RCC 7860 (cell line): ENCODE data around the gene AFAP1.

ENCODE experiments used
- DNase-seq: peaks from one replicate; pipeline ENCODE4 v3.0.0-alpha.2; 2015; ENCODE audit warnings: low spot score
- FAIRE-seq: peaks from 2 replicates; lab custom pipeline; 2012; peaks lifted over from hg19 to GRCh38; lab: Jason Lieb, UNC

Gene AFAP1

DNA sequence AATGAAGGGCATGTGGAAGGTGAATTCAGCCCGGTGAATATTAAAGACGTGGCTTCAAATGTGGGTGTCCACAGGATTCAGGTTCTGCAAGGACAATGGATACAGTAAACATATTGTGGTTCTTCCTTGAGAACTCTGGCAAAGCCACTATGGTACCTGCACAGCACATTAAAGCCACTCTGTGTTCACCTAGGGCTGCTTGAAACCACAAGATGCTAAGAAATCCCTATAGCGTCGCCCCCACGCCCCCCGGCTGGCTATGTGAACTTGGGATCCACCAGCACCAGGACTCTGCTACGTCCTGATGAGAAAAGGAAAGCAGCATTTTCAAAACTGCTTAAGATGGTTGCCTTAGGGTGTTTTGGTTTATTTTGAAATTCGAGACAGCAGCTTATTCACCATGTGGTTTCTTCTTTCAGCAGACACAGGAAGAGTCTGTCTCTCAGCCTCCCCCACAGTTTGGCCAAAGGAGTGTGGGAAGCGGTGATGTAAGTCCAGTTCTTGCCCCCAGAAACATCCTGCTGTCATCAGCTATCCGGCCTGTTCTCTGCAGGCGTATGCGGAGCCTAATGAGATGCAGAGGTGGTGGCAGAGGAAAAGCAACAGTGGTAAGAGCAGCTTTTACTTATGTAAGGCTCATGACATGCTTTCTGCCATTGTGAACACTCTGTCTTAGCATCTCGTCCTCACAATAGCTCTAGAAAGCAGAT lies 111.5 kb downstream of the AFAP1 start:
- DNase-seq (peak; percentile 84), FAIRE-seq (peak; percentile 76)

DNA sequence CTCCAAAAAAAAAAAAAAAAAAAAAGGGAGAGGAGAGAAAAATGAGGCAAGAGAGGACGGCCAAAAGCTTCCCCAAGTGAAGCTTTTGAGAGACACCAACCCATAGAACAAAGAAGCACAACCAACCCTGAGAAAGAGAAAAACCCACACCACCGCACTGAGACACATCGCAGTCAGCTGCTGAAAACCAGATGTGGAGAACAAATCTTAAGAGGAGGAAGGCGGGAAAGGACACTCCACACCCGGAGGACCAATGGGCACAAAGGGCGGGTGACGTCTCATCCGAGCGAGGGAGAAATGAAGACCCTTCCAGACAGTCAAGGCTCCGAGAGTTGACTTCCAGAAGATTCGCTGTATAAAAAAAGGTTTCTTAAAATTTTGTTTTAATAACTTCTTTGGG lies 112.1 kb downstream of the AFAP1 start:
- no peak for FAIRE-seq
- no peak for DNase-seq

DNA sequence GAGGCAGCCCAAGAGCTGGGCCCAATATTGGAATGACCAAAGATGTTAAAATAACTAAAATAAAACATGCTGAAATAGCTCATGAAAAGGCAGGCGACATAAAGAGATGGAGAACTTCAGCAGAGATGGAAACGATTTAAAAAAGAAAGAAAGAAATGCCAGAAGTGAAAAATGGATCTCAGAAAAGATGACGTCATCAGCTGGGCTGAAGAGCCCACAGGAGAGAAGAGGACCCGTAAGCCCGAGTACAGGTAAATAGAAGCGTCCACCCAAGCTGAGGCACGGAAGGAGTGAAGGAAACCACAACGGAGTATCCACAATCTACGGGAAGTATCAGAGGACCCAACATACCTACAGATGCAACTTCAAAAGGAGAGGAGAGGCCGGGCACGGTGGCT lies 112.8 kb downstream of the AFAP1 start:
- no peak for DNase-seq
- FAIRE-seq, result no peak

DNA sequence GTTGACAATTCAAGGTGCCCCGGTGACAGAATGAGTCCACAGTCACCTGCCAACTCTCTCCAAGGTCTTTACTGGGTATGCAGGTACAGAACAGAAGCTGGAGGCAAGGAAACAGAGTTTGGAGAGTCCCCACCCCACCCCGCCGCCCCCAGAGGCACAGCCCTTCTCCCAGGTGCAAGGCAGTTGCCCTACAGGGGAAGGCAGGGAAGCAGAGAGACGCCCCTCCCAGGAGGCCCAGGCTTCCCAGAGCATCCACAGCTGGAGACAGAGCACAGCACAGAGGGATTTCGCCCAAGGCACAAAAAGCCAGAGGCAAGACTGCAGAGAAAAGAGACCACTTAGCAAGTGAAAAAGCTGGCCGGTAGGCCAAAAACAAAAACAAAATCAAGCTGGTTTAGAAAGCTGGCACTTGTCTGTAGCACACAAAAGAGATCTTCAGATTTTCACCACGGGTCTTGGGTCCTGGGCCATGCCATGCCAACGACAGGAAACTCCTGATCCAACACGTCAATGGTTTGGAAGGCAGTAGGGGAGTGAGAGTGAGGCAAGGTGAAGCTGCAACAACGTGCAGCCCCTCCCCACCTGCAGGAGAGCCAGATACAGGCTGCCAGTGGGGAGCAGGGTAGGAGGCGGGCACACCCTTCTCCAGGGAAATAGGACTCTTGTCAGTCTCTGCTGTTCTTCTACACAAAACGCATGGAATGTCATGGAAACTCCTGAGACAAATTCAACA lies 113.3 kb downstream of the AFAP1 start:
- DNase-seq, result no peak
- FAIRE-seq, result no peak

DNA sequence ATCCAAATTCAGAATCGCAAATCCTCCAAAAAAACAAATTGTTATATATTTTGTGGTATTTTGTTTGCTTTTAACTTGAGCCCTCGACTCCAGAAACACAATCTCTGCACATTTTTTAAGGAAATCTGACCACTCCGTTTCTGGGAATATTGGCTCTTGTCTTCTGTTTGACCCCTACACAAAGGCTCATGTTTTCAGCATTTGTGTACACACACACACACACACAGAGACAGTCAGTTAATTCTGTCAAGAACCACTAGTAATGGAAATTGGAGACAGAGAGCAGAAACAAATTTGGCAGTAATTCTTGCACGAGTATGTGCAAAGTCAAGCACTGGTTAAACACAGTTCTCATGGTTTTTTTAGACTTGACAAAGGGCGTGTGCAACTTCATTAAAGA lies 115.4 kb downstream of the AFAP1 start:
- DNase-seq, result no peak
- no peak for FAIRE-seq

DNA sequence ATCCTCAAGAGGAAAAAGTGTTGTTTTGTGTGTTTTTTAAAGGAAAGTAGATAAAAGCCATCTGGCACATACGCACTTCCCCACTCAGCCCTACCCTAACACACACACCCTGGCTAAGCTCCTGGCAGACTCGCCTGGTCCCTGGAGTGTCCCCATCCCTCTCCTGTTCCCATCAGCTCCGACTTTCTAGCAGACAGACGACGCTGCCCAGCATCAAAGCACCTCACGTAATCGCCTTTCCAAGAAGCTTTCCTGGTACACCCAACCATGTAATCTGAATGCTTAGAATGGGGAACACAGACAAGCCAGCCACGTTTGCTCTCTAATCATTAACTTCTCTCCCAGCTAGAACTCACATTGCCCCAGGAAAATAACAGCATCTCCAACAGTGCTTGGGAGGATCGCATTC lies 116.2 kb downstream of the AFAP1 start:
- FAIRE-seq (no peak), DNase-seq (peak; percentile 9)

DNA sequence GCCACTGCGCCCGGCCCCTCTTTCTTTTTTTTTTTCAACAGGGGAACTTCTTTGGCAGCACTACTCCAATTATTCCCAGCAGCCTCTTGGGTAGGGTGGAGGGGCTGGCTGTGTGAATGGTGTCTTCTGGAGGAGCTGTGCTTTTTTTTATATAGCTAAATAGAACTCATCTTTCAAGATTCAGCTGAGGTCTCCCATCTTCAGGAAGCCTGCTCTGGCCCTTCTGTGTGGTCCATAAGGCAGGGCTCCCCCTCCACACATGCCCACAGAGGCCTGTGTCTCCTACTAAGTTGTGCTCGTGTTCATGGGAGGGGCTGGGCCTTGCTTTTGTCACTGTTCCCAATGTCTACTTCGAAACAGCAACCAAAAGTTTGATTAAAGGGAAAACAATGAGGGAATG lies 116.8 kb downstream of the AFAP1 start:
- DNase-seq, result no peak
- FAIRE-seq, result no peak

DNA sequence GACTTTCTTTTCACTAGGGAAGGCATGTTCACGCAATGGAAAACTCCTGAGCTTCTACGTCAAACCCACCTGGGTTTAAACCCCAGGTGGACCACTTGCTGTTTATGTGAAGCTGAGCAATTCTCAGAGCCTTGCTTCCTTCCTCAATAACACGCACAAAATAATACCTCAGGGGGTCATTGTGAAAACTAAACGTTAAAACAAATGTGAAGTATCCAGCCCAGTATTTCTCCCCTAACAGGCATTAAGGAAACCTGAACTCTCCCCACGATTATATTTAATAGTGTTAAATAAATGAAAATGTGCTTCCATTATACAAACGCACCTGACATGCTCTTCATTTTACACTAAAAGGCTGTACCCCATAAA lies 117.5 kb downstream of the AFAP1 start:
- FAIRE-seq, result no peak
- no peak for DNase-seq

DNA sequence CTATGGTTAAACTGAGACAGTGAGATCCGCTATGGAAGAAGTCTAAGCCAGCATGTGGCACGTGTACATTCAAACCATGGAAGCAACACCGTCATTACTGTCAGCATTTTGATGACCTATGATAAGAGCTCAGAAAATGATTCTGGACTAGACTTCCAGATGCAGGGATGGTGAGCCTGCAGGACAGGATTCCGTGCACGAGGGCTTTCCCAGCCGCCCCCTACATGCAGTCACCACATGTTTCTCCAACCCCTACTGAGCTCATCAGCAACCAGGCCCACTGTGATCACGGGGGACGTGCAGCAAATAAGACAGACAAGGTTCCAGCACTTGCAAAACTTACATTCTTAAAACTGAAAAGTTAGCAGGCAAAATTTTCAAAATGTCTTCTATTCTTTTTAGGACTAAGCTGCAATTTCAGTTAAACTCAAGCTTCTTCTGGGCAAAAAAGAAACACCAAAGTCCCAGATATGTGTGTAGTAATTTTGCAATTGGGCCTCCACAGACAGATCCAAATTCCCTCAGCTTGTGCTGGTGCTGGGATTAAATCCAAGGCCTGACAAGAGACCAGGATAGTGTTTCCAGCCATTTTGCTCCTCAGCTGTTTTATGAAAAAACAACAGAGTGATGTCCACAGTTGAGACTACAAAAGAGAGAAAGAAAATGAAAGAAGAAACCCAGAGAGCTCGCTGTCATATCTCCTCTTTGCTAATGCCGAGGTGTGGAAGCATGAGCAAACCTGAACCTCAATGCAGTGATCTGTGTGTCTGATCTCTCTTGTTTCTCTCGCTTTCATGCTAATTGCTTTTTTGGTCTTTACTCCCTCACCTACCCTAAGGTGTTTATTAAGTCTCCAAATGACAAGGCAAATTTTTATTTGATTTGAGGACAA lies 118.2 kb downstream of the AFAP1 start:
- no peak for FAIRE-seq
- no peak for DNase-seq

DNA sequence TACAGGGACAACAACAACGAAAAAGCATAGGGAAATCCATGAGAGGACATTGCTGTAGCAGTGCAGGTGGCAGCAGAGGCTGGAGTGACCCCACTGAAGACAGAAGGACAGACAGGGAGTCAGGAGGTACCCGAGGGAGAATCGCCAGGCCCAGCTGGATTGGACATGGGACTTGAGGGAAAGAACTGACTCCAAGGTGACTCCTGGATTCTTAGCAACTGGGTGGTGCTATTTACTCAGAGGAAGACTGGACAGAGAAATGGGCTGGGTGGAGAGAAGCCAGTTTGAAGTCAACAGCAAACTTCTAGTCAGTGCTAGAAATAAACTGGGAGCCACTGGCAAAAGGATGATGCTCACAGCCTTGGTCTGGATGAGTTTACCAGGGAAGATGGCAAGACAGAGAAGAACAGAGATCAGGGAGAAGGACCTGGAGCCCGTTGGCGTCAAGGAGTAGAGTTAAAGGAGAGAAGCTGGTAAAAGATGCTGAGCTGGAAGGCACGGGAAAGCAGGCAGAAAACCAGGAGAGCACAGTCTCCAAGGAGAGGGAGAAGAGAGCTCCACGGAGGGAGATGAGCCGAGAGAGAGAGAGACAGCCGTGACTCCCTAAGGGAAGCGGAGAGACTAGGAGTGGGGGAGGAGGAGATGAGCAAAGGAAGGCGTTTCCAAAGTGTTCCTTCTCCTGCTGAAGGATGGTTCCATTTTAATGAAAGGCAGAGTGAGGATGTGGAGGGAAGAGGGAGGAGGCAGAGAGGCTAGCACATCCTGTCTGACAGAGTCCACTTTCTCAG lies 119.4 kb downstream of the AFAP1 start:
- no peak for FAIRE-seq
- no peak for DNase-seq

DNA sequence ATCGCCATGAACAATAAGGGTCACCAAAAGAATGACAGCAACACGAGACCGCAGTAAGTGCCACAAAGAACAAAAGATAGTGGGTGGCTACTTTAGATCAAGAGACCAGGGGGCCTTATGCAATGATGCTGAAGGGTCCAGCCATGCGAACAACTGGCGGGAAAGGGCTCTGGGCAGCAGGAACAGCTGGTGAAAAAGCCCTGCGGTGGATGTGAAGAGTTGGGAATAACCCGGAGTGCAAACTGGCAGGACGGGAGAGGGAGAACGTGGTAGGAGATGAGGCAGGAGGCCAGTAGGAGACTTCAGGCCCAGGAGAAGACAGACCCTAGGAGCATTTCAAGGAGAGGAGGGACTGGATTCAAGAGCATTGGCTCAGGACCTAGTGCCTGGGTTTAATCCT lies 120.2 kb downstream of the AFAP1 start:
- FAIRE-seq, result no peak
- DNase-seq, result no peak

DNA sequence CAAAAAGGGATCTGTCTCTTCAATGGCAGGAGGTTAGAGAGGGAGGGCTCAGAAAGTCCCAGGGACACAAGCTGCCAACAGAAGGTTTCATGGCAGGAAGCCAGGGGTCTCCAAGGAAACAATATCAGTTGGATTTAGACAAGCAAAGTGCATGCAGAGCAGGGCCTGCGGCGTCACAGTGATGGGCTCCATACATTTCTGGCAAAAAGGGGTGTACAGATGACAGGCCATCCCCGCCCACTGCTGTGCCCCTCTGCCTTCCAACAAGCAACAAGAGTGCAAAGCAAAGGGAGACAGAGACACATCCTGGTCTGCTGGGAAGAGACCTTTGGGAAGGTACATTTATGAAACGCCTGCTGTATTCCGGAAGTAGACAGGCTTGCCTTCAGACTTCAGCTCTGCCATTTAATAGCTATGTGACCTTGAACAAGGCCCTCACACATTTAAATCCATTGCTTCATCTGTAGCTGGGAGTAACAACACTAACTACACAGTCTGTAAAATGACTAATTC lies 121.2 kb downstream of the AFAP1 start:
- no peak for FAIRE-seq
- DNase-seq, result no peak

DNA sequence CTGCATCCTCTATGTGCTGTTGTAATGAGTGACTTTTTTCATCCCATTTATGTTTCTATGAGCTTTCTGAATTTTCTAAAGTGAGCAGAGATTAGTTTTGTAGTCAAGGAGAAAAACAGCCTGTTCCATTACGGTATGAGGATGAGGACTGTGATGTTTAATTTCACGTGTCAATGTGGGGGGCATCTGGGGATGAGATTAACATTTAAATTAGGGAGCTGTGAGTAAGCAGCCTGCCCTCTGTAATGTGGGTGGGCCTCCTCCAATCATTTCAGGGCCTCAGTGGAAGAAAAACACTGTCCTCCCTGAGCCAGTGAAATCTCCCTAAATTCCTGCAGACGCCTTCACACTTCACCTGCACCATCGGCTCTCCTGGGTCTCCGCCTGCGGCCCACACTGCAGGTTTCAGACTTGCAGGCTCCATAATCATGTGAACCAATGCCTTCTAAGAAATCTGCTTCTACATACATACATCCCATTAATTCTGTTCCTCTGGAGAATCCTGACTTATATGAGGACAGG lies 121.7 kb downstream of the AFAP1 start:
- DNase-seq (no peak), FAIRE-seq (no peak)

DNA sequence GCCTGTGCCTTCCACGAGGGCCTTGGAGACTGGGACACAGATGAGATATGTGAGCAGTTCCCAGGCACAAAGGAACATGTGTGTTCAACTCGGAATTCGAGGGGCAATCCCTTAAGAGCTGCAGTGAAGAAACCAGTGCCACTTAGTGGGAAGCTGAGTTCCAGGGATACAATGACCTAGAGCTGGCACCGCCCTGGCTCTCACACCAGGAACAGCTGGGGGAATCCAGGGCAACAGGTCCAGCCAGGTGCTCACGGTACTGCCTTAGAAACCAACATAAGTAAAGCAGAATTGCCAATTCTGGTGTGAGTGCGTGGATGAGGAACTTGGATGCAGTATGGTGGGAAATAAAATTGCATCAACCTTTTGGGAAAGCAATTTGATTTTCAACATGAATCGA lies 122.9 kb downstream of the AFAP1 start:
- FAIRE-seq (no peak), DNase-seq (no peak)

DNA sequence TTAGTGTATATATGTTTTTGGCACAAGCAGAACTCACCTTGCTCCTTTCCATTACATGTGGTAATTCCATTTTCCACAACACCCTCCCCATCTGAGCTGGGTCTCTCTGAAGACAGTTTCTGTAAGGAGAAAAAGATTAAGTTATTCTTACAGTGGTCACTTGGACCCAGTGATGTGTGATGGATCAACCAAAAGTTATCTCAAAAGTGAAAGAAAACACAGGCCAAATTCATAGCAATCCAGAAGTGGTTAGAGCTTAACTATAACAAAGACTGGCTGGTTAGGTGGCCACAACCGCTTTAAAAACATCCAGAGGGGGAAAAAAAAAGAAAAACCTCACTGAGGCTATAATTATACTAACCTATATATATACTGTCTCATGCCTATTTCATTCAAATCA lies 123.7 kb downstream of the AFAP1 start:
- no peak for FAIRE-seq
- DNase-seq, result no peak

DNA sequence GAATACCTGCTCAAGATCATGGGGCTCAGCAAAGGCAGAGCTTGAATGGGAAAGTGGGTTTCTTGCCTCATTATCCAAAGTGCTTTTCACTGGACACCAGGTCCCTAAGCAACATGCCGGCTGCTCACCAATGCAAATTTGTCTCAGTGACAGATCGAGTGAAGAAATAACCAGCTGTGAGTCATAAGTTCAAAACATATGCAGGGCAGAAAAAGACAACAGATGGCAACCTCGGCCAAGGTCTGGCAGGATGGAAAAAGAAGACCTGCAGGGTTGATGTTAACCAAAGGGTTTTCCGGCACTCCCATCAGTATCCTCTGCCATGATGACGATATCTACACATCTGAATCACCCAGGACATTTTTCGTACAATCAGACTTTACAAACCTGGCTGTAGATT lies 124.1 kb downstream of the AFAP1 start:
- DNase-seq (peak; percentile 14), FAIRE-seq (no peak)

DNA sequence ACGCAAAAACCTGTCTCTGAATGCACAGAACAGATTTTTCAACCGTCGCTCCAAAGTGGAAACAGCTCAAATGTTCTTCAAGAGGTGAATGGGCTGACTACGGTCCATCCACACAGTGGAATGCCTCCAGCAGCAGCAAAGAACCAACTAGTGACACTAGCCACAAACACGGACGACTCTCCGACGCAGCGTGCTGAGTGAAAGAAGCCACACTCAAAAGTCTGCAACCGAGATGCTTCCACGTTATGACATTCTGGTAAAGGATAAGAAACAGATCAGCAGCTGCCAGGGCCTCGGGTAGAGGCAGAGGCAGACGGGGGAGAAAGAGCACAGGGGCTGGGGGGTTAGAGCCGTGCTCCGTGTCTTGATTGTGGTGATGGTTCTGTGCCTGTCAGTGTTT lies 125.2 kb downstream of the AFAP1 start:
- no peak for DNase-seq
- no peak for FAIRE-seq

DNA sequence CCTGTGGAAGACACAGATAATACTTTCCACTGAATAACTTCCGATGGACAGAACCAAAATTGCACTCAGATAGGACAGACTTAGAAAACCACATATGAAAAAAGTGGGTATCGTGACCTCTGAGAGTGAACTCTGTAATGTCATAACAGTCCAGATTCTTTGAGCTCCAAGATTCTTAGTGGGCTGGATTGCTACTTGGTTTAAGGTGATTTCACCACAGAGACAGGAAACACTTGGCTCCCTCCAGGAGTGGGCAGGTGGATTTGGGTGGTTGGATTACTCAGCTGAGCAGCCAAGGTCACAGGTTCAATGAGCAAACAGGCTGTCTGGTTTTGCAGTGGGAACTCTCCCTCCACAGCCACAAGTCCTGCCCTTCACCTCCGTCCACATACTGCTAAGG lies 126.0 kb downstream of the AFAP1 start:
- FAIRE-seq (peak; percentile 90), DNase-seq (peak; percentile 78)

DNA sequence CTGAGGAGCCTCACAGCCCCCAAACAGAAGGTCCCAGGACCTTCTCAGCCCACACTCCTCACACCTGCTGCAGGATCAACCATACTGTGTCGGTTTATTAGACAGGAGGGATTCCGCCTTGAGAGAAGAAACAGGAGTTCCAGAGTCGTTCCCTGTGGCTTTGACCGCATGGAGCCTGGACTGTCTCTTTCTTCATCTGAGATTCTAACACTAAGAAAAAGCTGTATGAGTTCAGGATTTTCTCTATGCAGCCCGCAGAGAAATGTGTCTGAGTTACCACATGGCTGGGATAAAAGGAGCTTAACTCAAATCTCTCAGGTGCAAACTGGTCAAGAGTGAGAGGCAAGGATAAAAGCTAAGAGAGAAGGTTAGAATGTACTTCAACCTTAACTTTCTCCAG lies 126.7 kb downstream of the AFAP1 start:
- DNase-seq, result no peak
- no peak for FAIRE-seq

DNA sequence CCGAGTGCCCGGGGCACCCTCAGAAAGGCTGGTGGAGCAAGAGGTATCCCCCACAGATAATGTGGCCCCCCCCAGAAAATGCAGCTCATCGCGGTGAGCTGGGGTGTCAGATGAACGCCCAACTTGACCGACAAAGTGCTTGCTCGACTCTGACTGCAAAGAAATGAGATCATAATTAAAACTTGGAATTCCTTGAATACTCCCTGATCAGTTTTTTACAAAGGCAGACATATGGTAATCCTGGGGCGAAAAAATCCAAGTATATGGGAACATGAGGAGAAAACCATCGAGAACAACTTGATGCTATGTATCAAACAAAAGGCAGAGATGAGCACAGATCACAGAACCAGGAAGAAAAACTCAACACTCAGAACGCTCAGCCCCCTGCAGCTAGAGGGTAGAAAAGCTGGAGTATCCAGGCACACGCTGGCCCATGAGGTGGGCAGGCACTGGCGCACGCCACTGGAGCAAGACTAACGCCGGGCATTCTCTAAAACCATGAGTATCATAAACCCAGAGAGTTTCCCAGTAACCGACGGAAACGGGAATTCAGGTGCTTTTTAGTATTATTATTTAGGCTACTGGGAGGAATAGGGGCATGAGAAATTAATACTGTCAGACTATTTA lies 127.3 kb downstream of the AFAP1 start:
- FAIRE-seq, result no peak

More for the DNA sequence above, 127.3 kb downstream of the AFAP1 start:
- DNase-seq, result no peak
